Fibroblast of mammary gland (primary cell): ENCODE data around the gene TRIM5.
"Not testable (repeated sequence)": the region's sequence is repeated elsewhere in the genome, so short reads cannot be mapped to it uniquely, and the experiment has no call there.

Experiments used
- DNase-seq: peaks from one replicate; pipeline ENCODE4 v3.0.0-alpha.2; 2010; ENCODE audit warnings: low read depth
- H3K4me3 ChIP-seq: 2 replicates; pipeline ENCODE4 v1.5.1; 2011; ENCODE audit warnings: low read depth, mild to moderate bottlenecking, low read length, moderate library complexity; ENCODE audit not compliant: control insufficient read depth
- CTCF ChIP-seq: conservative IDR thresholded peaks from 2 replicates; pipeline ENCODE4 v1.5.1; 2011; ENCODE audit warnings: low read depth, low read length, inconsistent platforms; ENCODE audit not compliant: control insufficient read depth, insufficient read depth

Gene TRIM5

GRCh38 chr11:5684646-5685362 lies at the start of gene TRIM5:
TSS of gene TRIM5 (minus strand) at chr11:5685074. CDS start at chr11:5680177, 4,897 bp downstream.
- peak within 1 kb of the TSS; percentile 56 for H3K4me3 ChIP-seq
- DNase-seq, result peak; percentile 97
- peak; percentile 75 for TF ChIP-seq CTCF

GRCh38 chr11:5727691-5728090 lies 42.8 kb upstream of the TRIM5 start:
- H3K4me3 ChIP-seq, result no peak overlapping the region
- no peak for DNase-seq
- TF ChIP-seq CTCF, result no peak

- H3K4me3 ChIP-seq, result no peak overlapping the region
- TF ChIP-seq CTCF, result no peak
- DNase-seq, result no peak
Measured at GRCh38 chr11:5726351-5726750, 41.5 kb upstream of the TRIM5 start.

GRCh38 chr11:5722622-5723021 lies 37.7 kb upstream of the TRIM5 start:
- no peak for DNase-seq
- no peak overlapping the region for H3K4me3 ChIP-seq
- TF ChIP-seq CTCF, result no peak

GRCh38 chr11:5719703-5720495 lies 35.0 kb upstream of the TRIM5 start:
- no peak for TF ChIP-seq CTCF
- no peak overlapping the region for H3K4me3 ChIP-seq
- DNase-seq, result peak; percentile 19

- not testable (repeated sequence) for H3K4me3 ChIP-seq, DNase-seq
Measured at GRCh38 chr11:5716518-5716917, 31.6 kb upstream of the TRIM5 start.

GRCh38 chr11:5713695-5714094 lies 28.8 kb upstream of the TRIM5 start:
- DNase-seq, result no peak
- TF ChIP-seq CTCF, result no peak
- H3K4me3 ChIP-seq, result no peak overlapping the region
